NCI-H1105 (cell line): ENCODE results near the gene PPM1H.
"Not testable (repeated sequence)": the region's sequence is repeated elsewhere in the genome, so short reads cannot be mapped to it uniquely, and the experiment has no call there.

Experiments used
- DNase-seq: peaks from one replicate; lab custom pipeline; 2025; lab: John Stamatoyannopoulos, UW

Gene PPM1H

GRCh38 chr12:62947364-62947763 is 12.4 kb upstream of the PPM1H start:
- no peak for DNase-seq

GRCh38 chr12:62943779-62944395 is 8.9 kb upstream of the PPM1H start:
- DNase-seq, result no peak

GRCh38 chr12:62942316-62942715 is 7.4 kb upstream of the PPM1H start:
- DNase-seq, result not testable (repeated sequence)

- DNase-seq, result no peak
These were observed 631 bp downstream of the PPM1H start for GRCh38 chr12:62934239-62934798.

- DNase-seq, result no peak
These were observed 1.2 kb downstream of the PPM1H start for GRCh38 chr12:62933602-62934238.

GRCh38 chr12:62933220-62933601 is 1.7 kb downstream of the PPM1H start:
- peak; percentile 73 for DNase-seq

GRCh38 chr12:62931477-62931876 is 3.5 kb downstream of the PPM1H start:
- no peak for DNase-seq

- DNase-seq, result no peak
These were observed 4.2 kb downstream of the PPM1H start for GRCh38 chr12:62930546-62931425.

GRCh38 chr12:62928632-62929031 is 6.3 kb downstream of the PPM1H start:
- no peak for DNase-seq

GRCh38 chr12:62925680-62926079 is 9.3 kb downstream of the PPM1H start:
- DNase-seq, result no peak

GRCh38 chr12:62924084-62924483 is 10.9 kb downstream of the PPM1H start:
- DNase-seq, result no peak

GRCh38 chr12:62922539-62922938 is 12.4 kb downstream of the PPM1H start:
- no peak for DNase-seq

- DNase-seq, result peak; percentile 92
These were observed 15.1 kb downstream of the PPM1H start for GRCh38 chr12:62919838-62920237.

GRCh38 chr12:62917926-62918325 is 17.0 kb downstream of the PPM1H start:
- no peak for DNase-seq

GRCh38 chr12:62916632-62917425 is 18.1 kb downstream of the PPM1H start:
- DNase-seq, result peak; percentile 67

GRCh38 chr12:62915204-62915529 is 19.8 kb downstream of the PPM1H start:
- no peak for DNase-seq

- DNase-seq, result no peak
These were observed 20.3 kb downstream of the PPM1H start for GRCh38 chr12:62914443-62915203.

- no peak for DNase-seq
These were observed 21.6 kb downstream of the PPM1H start for GRCh38 chr12:62913380-62913779.

GRCh38 chr12:62912644-62913043 is 22.3 kb downstream of the PPM1H start:
- DNase-seq, result no peak

GRCh38 chr12:62911286-62911685 is 23.7 kb downstream of the PPM1H start:
- DNase-seq, result no peak

- DNase-seq, result no peak
These were observed 24.3 kb downstream of the PPM1H start for GRCh38 chr12:62910549-62911169.
